HG03135 (cell line): ENCODE results near the gene TIAM2.
"Not testable (repeated sequence)": the region's sequence is repeated elsewhere in the genome, so short reads cannot be mapped to it uniquely, and the experiment has no call there.

Experiments used
- ATAC-seq: cut with Tn5 transposase; IDR thresholded peaks from one replicate; pipeline ENCODE4 v1.9.1; 2021; ENCODE audit warnings: mild to moderate bottlenecking, moderate library complexity; ENCODE audit not compliant: unreplicated experiment

TIAM2 gene

GRCh38 chr6:154989448-154989847 is 5.7 kb upstream of the TIAM2 start:
- ATAC-seq, result no peak

DNA sequence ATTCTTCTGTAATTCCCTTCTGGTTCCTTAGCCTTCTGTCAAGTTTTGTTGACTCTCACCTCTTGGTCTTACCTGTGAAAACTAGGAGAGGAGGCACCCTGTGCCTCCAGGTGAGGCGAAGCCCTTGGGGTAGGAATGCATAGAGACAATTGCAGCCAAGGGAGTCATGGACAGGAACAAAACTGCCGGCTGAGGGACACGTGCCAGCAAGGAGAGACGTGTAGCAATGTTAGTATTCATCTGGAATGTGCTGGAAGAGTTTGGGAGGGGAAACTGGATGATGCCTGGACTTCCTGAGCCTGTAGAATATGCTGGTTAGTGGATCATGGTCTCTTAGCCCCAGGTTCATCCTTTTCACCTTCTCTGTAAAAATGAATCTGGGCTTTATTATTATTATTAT is 3.9 kb upstream of the TIAM2 start:
- ATAC-seq, result no peak

DNA sequence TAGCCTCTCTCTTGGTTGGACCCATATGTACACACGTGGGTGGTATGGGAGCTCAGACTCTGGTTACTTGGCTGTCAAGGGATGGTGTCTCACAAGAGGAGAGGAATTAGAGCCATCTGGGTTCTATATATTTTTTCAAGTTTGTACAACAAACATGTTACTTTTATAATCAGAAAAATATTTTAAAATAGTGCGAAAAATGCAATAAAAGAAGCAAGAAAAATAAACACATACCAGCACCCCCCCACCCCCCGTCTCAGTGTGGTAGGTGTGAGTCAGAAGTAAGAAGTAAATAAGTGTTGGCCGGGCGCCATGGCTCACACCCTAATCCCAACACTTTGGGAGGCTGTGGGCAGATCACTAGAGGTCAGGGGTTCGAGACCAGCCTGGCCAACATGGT is 2.1 kb upstream of the TIAM2 start:
- no peak for ATAC-seq

- ATAC-seq, result no peak
Observed at GRCh38 chr6:154993710-154994109, 1.4 kb upstream of the TIAM2 start.

DNA sequence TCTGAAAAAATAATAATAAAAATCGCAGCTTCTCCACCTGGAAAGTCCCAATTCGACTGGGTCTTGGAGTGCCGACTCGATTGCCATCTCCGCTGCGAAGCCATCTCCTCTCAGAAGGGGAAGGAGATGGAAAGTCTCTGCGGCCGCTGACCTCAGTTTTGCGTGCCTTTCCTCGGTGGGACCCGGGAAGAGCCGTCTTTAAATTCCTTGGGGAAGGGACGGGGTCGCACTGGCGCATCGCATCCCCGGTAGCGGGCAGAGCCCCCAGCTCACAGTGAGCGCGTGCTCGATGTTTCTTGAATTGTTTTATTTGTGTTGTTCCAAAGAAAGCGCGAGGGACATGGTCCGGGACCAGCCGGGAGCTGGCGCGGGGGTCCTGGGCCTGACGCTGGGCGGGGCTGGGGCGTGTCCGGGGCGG is 270 bp upstream of the TIAM2 start:
- no peak for ATAC-seq

GRCh38 chr6:154996016-154996590 is 988 bp downstream of the TIAM2 start:
- ATAC-seq, result no peak

DNA sequence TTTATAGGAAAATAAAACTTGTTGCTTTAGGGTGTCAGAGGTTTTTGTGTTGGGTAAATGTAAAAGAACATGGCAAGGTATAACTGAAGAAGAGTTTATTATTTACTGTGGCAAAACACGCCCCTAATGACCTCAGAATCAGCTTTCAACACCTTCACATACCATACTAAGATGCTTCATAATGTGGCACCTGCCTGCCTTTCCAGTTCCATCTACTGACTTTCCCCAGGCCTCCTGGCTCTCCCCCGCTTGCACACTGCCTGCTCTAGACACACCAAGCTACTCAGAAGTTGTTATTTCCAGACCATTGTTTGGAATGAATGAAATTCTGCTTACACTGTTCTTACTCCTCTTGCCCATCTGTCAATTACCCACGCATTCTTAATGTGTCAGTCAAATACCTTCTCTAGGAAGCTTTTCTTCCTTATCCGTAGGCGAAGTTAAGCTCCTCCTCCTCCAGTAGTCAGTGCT is 1.8 kb downstream of the TIAM2 start:
- ATAC-seq, result no peak

GRCh38 chr6:154998855-154999254 is 3.7 kb downstream of the TIAM2 start:
- no peak for ATAC-seq

DNA sequence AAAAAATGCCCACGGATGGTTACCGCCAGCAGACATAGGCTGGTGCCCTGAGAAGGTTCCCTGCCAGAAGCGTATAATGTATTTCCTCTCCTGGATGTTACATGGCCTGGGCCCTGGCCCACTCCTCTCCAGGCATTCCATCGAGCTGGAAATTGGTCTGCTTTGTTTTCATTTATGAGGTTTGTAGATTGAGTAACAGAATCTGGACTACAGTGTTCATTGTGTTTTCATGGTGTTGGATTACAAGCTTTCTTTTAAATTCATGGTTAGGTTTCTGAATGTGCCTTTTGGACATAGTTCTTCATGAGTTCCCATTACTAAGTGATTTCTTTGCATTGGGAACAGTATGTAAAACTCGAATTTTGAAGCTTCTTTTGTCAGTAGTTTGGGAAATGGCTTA is 6.4 kb downstream of the TIAM2 start:
- ATAC-seq, result no peak

- ATAC-seq, result no peak
Observed at GRCh38 chr6:155001934-155002333, 6.8 kb downstream of the TIAM2 start.

GRCh38 chr6:155003476-155003875 is 8.4 kb downstream of the TIAM2 start:
- no peak for ATAC-seq

GRCh38 chr6:155004017-155004416 is 8.9 kb downstream of the TIAM2 start:
- ATAC-seq, result no peak

- ATAC-seq, result no peak
Observed at GRCh38 chr6:155004576-155005372, 9.7 kb downstream of the TIAM2 start.

GRCh38 chr6:155008625-155009024 is 13.5 kb downstream of the TIAM2 start:
- ATAC-seq, result no peak

DNA sequence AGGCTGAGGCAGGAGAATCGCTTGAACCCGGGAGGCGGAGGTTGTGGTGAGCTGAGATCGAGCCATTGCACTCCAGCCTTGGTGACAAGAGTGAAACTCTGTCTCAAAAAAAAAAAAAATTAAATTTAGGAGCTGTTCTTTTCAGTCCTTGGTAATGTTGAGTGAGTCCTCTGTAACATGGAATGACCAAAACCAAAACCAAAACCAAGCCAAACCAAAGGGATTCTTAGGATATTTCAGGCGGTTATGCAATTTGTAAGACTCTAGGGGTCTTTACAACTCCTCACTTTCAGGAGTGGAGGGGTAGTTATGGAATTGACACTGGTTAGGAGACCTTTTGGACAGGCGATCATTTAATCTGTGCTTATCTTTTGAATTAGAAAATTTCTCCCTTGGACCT is 15.8 kb downstream of the TIAM2 start:
- ATAC-seq, result no peak

DNA sequence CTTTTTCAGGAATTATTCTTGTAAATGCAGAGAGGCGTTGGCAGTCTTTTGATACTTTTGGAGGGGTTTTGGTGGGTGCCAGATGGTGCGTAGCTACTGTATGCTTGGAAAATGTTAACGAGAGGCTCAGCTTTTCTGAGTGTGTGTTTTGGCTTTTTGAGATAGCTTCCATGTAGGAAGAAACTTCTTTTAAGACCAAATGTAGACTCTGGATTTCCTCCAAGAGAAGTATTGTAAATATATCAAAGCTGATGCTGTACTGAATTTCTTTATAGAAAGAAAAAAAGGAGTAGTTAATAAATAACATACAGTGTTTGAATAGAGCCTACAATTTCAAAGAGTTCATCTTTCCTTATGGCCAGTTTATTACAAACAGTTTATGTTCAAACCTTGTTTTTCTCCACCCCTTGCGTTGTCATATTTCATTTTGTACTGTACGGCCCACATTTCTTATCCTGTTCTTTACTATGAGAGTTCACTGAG is 16.7 kb downstream of the TIAM2 start:
- ATAC-seq, result no peak

DNA sequence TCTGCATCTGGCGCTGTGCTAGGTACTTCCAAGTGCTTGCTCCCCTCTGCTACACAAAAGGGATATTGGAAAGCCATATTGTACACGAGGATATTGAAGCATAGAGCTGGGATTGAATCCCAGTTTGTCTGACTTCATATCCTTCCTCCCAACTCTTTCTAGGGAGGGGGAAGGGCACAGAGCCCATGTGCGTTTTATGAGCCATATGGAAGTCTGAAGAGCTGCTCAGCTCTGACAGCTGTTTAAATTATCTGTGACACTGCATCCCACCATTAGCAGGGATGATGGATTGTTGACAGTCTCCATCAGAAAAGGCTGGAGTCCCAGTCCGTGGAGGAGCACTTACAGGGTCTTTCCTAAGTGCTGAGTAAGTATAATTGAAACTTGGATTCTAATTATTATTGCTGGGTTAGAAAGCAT is 18.4 kb downstream of the TIAM2 start:
- no peak for ATAC-seq

DNA sequence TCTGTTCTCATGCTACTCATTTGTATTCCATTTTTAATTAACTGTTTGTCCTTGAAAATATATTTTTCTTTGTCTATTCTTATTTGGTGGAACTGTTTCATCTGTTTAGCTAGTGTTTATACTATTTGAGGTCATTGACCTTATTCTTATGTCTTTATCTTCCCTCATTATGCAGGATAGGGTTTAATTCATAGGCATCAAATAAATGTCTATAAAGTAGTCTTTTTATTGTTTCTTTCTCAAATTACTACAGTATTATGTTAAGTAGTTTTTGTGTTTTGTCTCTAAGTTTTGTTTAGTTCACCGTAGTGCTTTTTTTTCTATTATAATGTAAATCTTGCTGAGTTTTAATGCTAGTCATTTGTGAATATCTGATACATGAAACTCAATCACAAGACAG is 19.0 kb downstream of the TIAM2 start:
- no peak for ATAC-seq

DNA sequence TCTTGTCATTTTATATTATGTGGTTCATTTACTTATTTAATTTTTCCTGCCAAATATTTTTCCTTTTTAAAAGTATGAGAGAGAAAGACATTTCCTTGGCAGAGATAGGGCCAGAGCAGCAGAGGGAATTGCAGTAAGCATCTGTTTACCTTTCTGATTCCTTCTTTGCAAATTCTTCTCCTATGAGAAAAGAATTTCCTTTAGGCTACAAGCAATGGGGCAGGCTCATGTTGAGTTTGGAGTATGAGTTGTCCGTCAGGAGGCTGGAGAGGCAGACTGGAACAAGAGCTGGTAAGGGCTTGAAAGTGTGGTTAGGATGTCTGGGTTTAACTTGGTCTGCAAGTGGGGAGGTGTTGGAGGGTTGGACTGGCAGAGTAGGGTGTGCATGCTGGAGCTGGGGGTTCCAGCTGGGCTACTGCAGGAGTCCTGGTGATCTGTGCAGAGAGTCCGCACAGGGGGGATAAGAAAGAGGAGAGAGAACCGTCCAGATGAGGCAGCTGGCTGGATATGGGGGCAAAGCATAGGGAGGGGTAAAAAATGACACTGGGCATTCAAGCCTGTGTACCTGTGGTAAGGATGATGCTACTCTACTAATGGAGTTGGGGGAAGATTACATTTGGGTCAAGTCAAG is 19.7 kb downstream of the TIAM2 start:
- no peak for ATAC-seq

DNA sequence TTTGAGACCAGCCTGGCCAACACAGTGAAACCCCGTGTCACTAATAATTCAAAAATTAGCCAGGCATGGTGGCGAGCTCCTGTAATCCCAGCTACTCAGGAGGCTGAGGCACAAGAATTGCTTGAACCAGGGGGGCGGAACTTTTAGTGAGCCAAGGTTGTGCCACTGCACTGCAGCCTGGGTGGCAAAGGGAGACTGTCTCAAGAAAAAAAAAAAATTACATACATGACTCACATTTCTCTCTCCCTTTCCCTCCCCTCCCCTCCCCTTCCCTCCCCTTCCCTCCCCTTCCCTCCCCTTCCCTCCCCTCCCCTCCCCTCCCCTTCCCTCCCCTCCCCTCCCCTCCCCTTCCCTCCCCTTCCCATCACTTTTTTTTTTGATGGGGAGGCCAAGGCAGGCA is 23.3 kb downstream of the TIAM2 start:
- ATAC-seq, result not testable (repeated sequence)

- no peak for ATAC-seq
Observed at GRCh38 chr6:155021680-155022079, 26.6 kb downstream of the TIAM2 start.

DNA sequence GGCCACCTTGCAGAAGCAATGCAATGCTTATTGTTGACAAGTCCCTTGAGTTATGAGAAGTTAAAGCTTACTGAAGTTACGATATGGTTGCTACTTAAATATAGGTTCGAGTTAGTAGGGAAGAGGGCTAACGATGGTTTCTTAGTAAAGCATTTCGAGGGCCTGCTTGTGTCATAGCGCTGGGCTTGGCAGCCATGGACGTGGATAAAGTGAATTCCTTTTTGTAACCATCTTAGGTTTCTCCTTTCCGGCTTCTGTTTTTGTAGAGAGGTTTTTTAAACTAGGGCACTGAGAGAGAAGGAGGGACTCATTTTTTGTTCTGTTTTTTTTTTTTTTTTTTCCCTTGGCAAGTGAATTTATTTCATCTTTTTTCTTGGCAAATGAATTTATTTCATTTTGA is 27.6 kb downstream of the TIAM2 start:
- no peak for ATAC-seq
